ENCODE measurements around the gene CXCL13.

DNA sequence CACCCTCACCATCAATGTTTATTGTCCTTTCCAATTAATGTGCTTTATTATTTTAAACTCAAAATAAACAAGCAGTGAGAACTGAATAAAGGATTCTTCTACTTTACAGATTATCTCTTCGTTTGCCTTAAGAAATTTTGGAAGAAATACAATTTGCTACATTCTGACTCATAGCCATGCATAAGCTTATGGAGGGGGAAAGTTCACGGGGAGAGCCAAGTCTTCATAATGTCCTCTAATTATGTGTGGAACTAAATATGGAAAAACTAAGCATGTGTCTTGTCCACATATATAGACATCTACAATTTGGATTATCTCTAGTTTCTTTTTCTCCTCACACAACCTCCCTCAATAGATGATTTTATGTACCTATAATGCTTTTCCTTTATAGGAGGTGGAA, 17.5 kb downstream of the CXCL13 start:
- TF ChIP-seq, protein P1, sequence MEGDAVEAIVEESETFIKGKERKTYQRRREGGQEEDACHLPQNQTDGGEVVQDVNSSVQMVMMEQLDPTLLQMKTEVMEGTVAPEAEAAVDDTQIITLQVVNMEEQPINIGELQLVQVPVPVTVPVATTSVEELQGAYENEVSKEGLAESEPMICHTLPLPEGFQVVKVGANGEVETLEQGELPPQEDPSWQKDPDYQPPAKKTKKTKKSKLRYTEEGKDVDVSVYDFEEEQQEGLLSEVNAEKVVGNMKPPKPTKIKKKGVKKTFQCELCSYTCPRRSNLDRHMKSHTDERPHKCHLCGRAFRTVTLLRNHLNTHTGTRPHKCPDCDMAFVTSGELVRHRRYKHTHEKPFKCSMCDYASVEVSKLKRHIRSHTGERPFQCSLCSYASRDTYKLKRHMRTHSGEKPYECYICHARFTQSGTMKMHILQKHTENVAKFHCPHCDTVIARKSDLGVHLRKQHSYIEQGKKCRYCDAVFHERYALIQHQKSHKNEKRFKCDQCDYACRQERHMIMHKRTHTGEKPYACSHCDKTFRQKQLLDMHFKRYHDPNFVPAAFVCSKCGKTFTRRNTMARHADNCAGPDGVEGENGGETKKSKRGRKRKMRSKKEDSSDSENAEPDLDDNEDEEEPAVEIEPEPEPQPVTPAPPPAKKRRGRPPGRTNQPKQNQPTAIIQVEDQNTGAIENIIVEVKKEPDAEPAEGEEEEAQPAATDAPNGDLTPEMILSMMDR (IDR thresholded peaks at IDR 0.05), result no peak
- TF ChIP-seq POLR2A (IDR thresholded peaks at IDR 0.05), result no peak
